ENCODE measurements around the gene RHOH. TPM values are rescaled to one million over a fixed set of nuclear protein-coding genes. Genes with fewer than 3 reads are reported as not detected.

The RHOH gene
- total RNA-seq, 1 experiment from 2014 or later = not detected

DNA sequence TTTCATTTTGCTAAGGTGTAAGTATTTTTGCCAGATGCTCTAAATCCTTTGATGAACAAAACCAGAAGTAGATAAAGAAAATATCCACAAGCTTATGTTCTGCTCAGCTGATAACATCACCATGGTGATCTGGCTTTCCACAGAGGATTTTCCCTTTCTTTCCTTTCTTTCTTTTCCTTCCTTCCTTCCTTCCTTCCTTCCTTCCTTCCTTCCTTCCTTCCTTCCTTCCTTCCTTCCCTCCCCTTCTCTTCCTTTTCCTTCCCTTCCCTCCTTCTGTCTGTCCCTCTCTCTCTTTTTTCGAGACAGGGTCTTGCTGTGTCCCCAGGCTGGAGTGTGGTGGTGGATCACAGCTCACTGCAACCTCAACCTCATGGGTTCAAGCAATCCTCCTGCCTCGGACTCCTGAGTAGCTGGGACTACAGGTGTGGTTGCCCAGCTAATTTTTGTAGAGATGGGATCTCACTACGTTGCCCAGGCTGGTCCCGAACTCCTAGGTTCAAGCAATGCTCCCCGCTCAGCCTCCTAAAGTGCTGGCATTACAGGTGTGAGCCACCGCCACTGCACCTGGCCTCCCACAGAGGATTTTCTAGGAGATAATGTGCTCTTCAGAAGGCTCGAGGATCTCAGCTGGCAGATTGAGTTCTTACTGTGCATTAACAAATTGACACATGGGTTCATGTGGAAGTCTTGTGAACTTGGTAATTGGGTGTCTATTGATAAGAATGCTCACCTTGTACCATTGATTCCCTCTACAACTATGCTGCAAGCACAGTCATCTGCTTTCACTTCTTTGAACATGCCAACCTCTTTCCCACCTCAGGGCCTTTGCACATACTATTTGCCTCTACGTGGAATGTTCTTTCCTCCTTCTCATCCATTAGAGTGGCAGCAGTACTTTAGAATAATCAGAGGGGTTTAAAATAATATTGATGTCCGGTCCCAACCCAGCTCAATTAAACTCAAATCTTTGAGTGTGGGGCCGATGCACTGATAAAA, 1.4 kb upstream of the RHOH start:
- Mint-ChIP-seq H3K4me3 (ENCODE audit: unreplicated experiment) (no peak overlapping the region), H3K36me3 (ENCODE audit: insufficient read depth, unreplicated experiment) (no peaks in the 10 kb centered on the region), H3K4me1 (ENCODE audit: insufficient read depth, unreplicated experiment) (no peaks in the 10 kb centered on the region), H3K27me3 (ENCODE audit: insufficient read depth, unreplicated experiment) (no peaks in the 10 kb centered on the region), H3K27ac (ENCODE audit: low read depth, unreplicated experiment) (no peak overlapping the region), H3K9me3 (ENCODE audit: unreplicated experiment) (no peaks in the 10 kb centered on the region)
- ChIA-PET POLR2A (interaction anchor here (1.2 kb wide), 1 partner anchor 12 kb away, joined by 3 read pairs; no protein-coding TSS in a partner anchor), CTCF (interaction anchor here (0.5 to 0.7 kb wide), 3 partner anchors 39 to 1070 kb away, joined by 3 read pairs; no protein-coding TSS in a partner anchor)
- intact Hi-C loops (cut with micrococcal nuclease) = no loop called here
- BruUV-seq (replicated peaks) = no TSS peak
- TF ChIP-seq, protein P1, sequence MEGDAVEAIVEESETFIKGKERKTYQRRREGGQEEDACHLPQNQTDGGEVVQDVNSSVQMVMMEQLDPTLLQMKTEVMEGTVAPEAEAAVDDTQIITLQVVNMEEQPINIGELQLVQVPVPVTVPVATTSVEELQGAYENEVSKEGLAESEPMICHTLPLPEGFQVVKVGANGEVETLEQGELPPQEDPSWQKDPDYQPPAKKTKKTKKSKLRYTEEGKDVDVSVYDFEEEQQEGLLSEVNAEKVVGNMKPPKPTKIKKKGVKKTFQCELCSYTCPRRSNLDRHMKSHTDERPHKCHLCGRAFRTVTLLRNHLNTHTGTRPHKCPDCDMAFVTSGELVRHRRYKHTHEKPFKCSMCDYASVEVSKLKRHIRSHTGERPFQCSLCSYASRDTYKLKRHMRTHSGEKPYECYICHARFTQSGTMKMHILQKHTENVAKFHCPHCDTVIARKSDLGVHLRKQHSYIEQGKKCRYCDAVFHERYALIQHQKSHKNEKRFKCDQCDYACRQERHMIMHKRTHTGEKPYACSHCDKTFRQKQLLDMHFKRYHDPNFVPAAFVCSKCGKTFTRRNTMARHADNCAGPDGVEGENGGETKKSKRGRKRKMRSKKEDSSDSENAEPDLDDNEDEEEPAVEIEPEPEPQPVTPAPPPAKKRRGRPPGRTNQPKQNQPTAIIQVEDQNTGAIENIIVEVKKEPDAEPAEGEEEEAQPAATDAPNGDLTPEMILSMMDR (IDR thresholded peaks at IDR 0.05; ENCODE audit: unreplicated experiment) = no peak
- no peak for DNase-seq (ENCODE audit: unreplicated experiment)

- H3K27me3 Mint-ChIP-seq (ENCODE audit: insufficient read depth, unreplicated experiment) = no peaks in the 10 kb centered on the region
- ChIA-PET POLR2A (interaction anchor here (1.2 to 1.4 kb wide), 2 partner anchors 12 to 15 kb away, joined by 3 to 5 read pairs; no protein-coding TSS in a partner anchor), CTCF (interaction anchor here (0.7 kb wide), 1 partner anchor 40 kb away, joined by 3 read pairs; no protein-coding TSS in a partner anchor)
- no peaks in the 10 kb centered on the region for H3K9me3 Mint-ChIP-seq (ENCODE audit: unreplicated experiment)
- no peak for DNase-seq (ENCODE audit: unreplicated experiment)
- no peak overlapping the region for H3K4me3 Mint-ChIP-seq (ENCODE audit: unreplicated experiment)
- no peaks in the 10 kb centered on the region for H3K36me3 Mint-ChIP-seq (ENCODE audit: insufficient read depth, unreplicated experiment)
- no peak overlapping the region for H3K27ac Mint-ChIP-seq (ENCODE audit: low read depth, unreplicated experiment)
- no peaks in the 10 kb centered on the region for H3K4me1 Mint-ChIP-seq (ENCODE audit: insufficient read depth, unreplicated experiment)
- BruUV-seq (replicated peaks) = no TSS peak
- TF ChIP-seq, protein P1 (IDR thresholded peaks at IDR 0.05; ENCODE audit: unreplicated experiment) = no peak
- intact Hi-C loops (cut with micrococcal nuclease) = no loop called here
Observed at GRCh38 chr4:40196272-40196671, 559 bp upstream of the RHOH start.

GRCh38 chr4:40197879-40198689, 1.3 kb downstream of the RHOH start:
- Mint-ChIP-seq H3K36me3 (ENCODE audit: insufficient read depth, unreplicated experiment) (no peaks in the 10 kb centered on the region), H3K4me1 (ENCODE audit: insufficient read depth, unreplicated experiment) (no peaks in the 10 kb centered on the region), H3K9me3 (ENCODE audit: unreplicated experiment) (no peaks in the 10 kb centered on the region), H3K27ac (ENCODE audit: low read depth, unreplicated experiment) (no peak overlapping the region), H3K4me3 (ENCODE audit: unreplicated experiment) (no peak overlapping the region), H3K27me3 (ENCODE audit: insufficient read depth, unreplicated experiment) (no peaks in the 10 kb centered on the region)
- DNase-seq (ENCODE audit: unreplicated experiment) = no peak
- no TSS peak for BruUV-seq (replicated peaks)
- intact Hi-C loops (cut with micrococcal nuclease) = no loop called here
- ChIA-PET CTCF (no interaction called here), POLR2A (interaction anchor here (0.7 to 0.9 kb wide), 3 partner anchors 12 to 180 kb away, joined by 3 to 5 read pairs (median 3); no protein-coding TSS in a partner anchor)
- TF ChIP-seq, protein P1 (IDR thresholded peaks at IDR 0.05; ENCODE audit: unreplicated experiment) = no peak

Measured in MCF 10A (cell line).